IMR-90 (cell line): ENCODE data around the gene PSME3. TPM values are rescaled to one million over a fixed set of nuclear protein-coding genes. Genes with fewer than 3 reads are reported as not detected.

Experiments used
- ATAC-seq: fragments of 200-7000 bp; cut with Tn5 transposase; 2 replicates; pipeline ENCODE4 v1.9.1; 2020; ENCODE audit warnings: low read depth, mild to moderate bottlenecking, moderate library complexity
- BruUV-seq: library from RNA; stranded (reverse); fragments of 400-500 nt; replicated peaks from 2 replicates; lab custom pipeline; 2021; lab: Mats Ljungman, UMichigan
- CTCF ChIA-PET: fragments of 300-600 bp; formaldehyde crosslinking; extraction: SDS; loops from one replicate; lab custom pipeline; 2021; ENCODE audit warnings: antibody characterized with exemption; lab: Yijun Ruan, JAX
- POLR2A ChIA-PET: fragments of 300-600 bp; sonication (Branson Sonifier 250); formaldehyde crosslinking; loops from one replicate; lab custom pipeline; 2022; ENCODE audit warnings: antibody characterized with exemption; ENCODE audit not compliant: unreplicated experiment; lab: Charles Lee
- DNase-seq: peaks from one replicate; pipeline ENCODE4 v3.0.0; 2013
- H2AFZ ChIP-seq: replicated peaks from 2 replicates; pipeline ENCODE3; 2013; ENCODE audit warnings: low read length, mild to moderate bottlenecking; ENCODE audit not compliant: poor library complexity
- H2AK5ac ChIP-seq: 2 replicates; pipeline ENCODE4 v1.6.1; 2013; ENCODE audit warnings: low read depth, low read length, inconsistent platforms
- H2AK9ac ChIP-seq: replicated peaks from 2 replicates; pipeline ENCODE3; 2013; ENCODE audit warnings: mild to moderate bottlenecking, low read depth, low read length, moderate library complexity; ENCODE audit not compliant: poor library complexity
- H2BK120ac ChIP-seq: 2 replicates; pipeline ENCODE4 v1.6.1; 2013; ENCODE audit warnings: low read depth, low read length, inconsistent platforms
- H2BK15ac ChIP-seq: 3 replicates; pipeline ENCODE4 v1.6.1; 2013; ENCODE audit warnings: low read depth, low read length, inconsistent platforms
- H2BK20ac ChIP-seq: 2 replicates; pipeline ENCODE4 v1.6.1; 2013; ENCODE audit warnings: low read depth, mild to moderate bottlenecking, inconsistent platforms, low read length, moderate library complexity
- H2BK5ac ChIP-seq: 2 replicates; pipeline ENCODE4 v1.6.1; 2013; ENCODE audit warnings: mild to moderate bottlenecking, low read depth, low read length, inconsistent platforms; ENCODE audit not compliant: poor library complexity, severe bottlenecking
- H3K14ac ChIP-seq: replicated peaks from 2 replicates; pipeline ENCODE4 v1.6.1; 2013; ENCODE audit warnings: low read depth, low read length, inconsistent platforms
- H3K18ac ChIP-seq: 2 replicates; pipeline ENCODE4 v1.6.1; 2013; ENCODE audit warnings: low read depth, low read length, control low read depth
- H3K23ac ChIP-seq: 2 replicates; pipeline ENCODE4 v1.6.1; 2013; ENCODE audit warnings: low read depth, low read length, inconsistent platforms
- H3K27ac ChIP-seq: 2 replicates; pipeline ENCODE4 v1.5.1; 2013; ENCODE audit warnings: mild to moderate bottlenecking, control low read depth, low read length; ENCODE audit not compliant: insufficient read depth
- H3K27me3 ChIP-seq: 2 replicates; pipeline ENCODE4 v1.6.1; 2013; ENCODE audit warnings: low read length; ENCODE audit not compliant: control insufficient read depth, insufficient read depth
- H3K36me3 ChIP-seq: 2 replicates; pipeline ENCODE4 v1.6.1; 2013; ENCODE audit warnings: low read length, mixed read lengths; ENCODE audit not compliant: control insufficient read depth, insufficient read depth
- H3K4ac ChIP-seq: 2 replicates; pipeline ENCODE4 v1.6.1; 2013; ENCODE audit warnings: low read depth, low read length, inconsistent platforms
- H3K4me1 ChIP-seq: 2 replicates; pipeline ENCODE4 v1.6.1; 2013; ENCODE audit warnings: low read length, mixed read lengths; ENCODE audit not compliant: control insufficient read depth, insufficient read depth
- H3K4me2 ChIP-seq: 2 replicates; pipeline ENCODE4 v1.6.1; 2013; ENCODE audit warnings: low read depth, mild to moderate bottlenecking, control low read depth, low read length, moderate library complexity
- H3K4me3 ChIP-seq: 2 replicates; pipeline ENCODE4 v1.5.1; 2013; ENCODE audit warnings: low read depth, mild to moderate bottlenecking, control low read depth, low read length, moderate library complexity; ENCODE audit not compliant: insufficient read depth
- H3K56ac ChIP-seq: 2 replicates; pipeline ENCODE4 v1.6.1; 2013; ENCODE audit warnings: low read length, inconsistent platforms; ENCODE audit not compliant: insufficient read depth; ENCODE audit errors: extremely low read depth
- H3K79me1 ChIP-seq, 2 experiments: 2 replicates each; pipeline ENCODE4 v1.6.1; 2013; ENCODE audit warnings: low read length in 2 of 2, inconsistent platforms in 1 of 2, low read depth in 1 of 2
- H3K9ac ChIP-seq: 2 replicates; pipeline ENCODE4 v1.6.1; 2013; ENCODE audit warnings: low read depth, low read length, control low read depth
- H3K9me1 ChIP-seq: 2 replicates; pipeline ENCODE4 v1.6.1; 2013; ENCODE audit warnings: low read length, inconsistent platforms; ENCODE audit not compliant: insufficient read depth
- H3K9me3 ChIP-seq: 2 replicates; pipeline ENCODE4 v1.6.1; 2013; ENCODE audit warnings: low read length; ENCODE audit not compliant: control insufficient read depth, insufficient read depth
- H4K20me1 ChIP-seq: 2 replicates; pipeline ENCODE4 v1.6.1; 2013; ENCODE audit warnings: low read length, inconsistent platforms; ENCODE audit not compliant: insufficient read depth
- H4K5ac ChIP-seq: 2 replicates; pipeline ENCODE4 v1.6.1; 2013; ENCODE audit warnings: mild to moderate bottlenecking, low read depth, low read length, control low read depth
- H4K8ac ChIP-seq, 2 experiments: 2 replicates each; pipeline ENCODE4 v1.6.1; 2013; ENCODE audit warnings: low read depth in 2 of 2, low read length in 2 of 2, control low read depth in 1 of 2, inconsistent platforms in 1 of 2
- H4K91ac ChIP-seq: 2 replicates; pipeline ENCODE4 v1.6.1; 2013; ENCODE audit warnings: low read depth, low read length, inconsistent platforms; ENCODE audit not compliant: insufficient read depth
- BHLHE40 ChIP-seq: fragments of 150-350 bp; IDR thresholded peaks from 2 replicates; pipeline ENCODE4 v1.6.1; 2016; ENCODE audit warnings: mild to moderate bottlenecking, low read depth, low read length
- CEBPB ChIP-seq: IDR thresholded peaks from 2 replicates; pipeline ENCODE4 v1.6.1; 2012; ENCODE audit warnings: low read depth, low read length, improper control_type of control experiment
- CHD1 ChIP-seq: IDR thresholded peaks from 2 replicates; pipeline ENCODE4 v1.6.1; 2012; ENCODE audit warnings: low read depth, low read length, improper control_type of control experiment
- FOS ChIP-seq: fragments of 150-350 bp; IDR thresholded peaks from 2 replicates; pipeline ENCODE4 v1.6.1; 2016; ENCODE audit warnings: low read depth, low read length
- MXI1 ChIP-seq: IDR thresholded peaks from 2 replicates; pipeline ENCODE4 v1.6.1; 2012; ENCODE audit warnings: low read depth, mild to moderate bottlenecking, low read length, moderate library complexity, borderline replicate concordance
- NFE2L2 ChIP-seq: fragments of 150-350 bp; IDR thresholded peaks from 2 replicates; pipeline ENCODE4 v1.6.1; 2016; ENCODE audit warnings: low read depth, mild to moderate bottlenecking, low read length
- POLR2A ChIP-seq: IDR thresholded peaks from 2 replicates; pipeline ENCODE4 v1.6.1; 2012; ENCODE audit warnings: mild to moderate bottlenecking, low read depth, low read length
- RAD21 ChIP-seq: IDR thresholded peaks from 2 replicates; pipeline ENCODE4 v1.6.1; 2012; ENCODE audit warnings: low read length, improper control_type of control experiment
- RCOR1 ChIP-seq: IDR thresholded peaks from 2 replicates; pipeline ENCODE4 v1.6.1; 2012; ENCODE audit warnings: mild to moderate bottlenecking, low read length, improper control_type of control experiment; ENCODE audit not compliant: insufficient replicate concordance
- SMC3 ChIP-seq: fragments of 150-350 bp; IDR thresholded peaks from 2 replicates; pipeline ENCODE4 v1.6.1; 2016; ENCODE audit warnings: low read depth, mild to moderate bottlenecking, antibody characterized with exemption, low read length, moderate library complexity
- USF2 ChIP-seq: fragments of 150-350 bp; IDR thresholded peaks from 2 replicates; pipeline ENCODE4 v1.6.1; 2017; ENCODE audit warnings: mild to moderate bottlenecking, antibody characterized with exemption, low read length, low read depth
- WGBS, 2 experiments: methylation state at CpG; one replicate each; pipeline versions ENCODE4 v1.1.5 to v1.1.7; 2013; ENCODE audit warnings: missing lambda C conversion rate in 2 of 2; ENCODE audit not compliant: insufficient read length in 1 of 2; ENCODE audit errors: extremely low coverage in 2 of 2; 5-methylcytosine and 5-hydroxymethylcytosine counted together
- dilution Hi-C: fragments of 300-500 bp; cut with HindIII; formaldehyde crosslinking; loops from one replicate; pipeline ENCODE4 v1.14.3; 2018; ENCODE audit warnings: low sequenced_read_pairs; ENCODE audit not compliant: unreplicated experiment
- in situ Hi-C: fragments of 300-500 bp; cut with MboI; formaldehyde crosslinking; loops from 3 replicates; pipeline ENCODE4 v1.14.3; 2019; ENCODE audit warnings: low sequenced_read_pairs, inconsistent platforms, mixed read lengths
- intact Hi-C: fragments of 100-400 bp; cut with micrococcal nuclease; formaldehyde crosslinking; loops from 2 replicates; pipeline ENCODE4 v1.10.0; 2022
- polyA plus RNA-seq, 3 experiments: library from polyadenylated mRNA; depleted of rRNA; stranded (reverse); fragments of >200 nt; gene quantifications; 2 replicates each; pipeline ENCODE4 v1.2.3, GENCODE V29; 2012; ENCODE audit warnings: low replicate concordance in 1 of 3
- total RNA-seq: library from RNA; depleted of rRNA; stranded (reverse); fragments of >200 nt; gene quantifications from 2 replicates; pipeline ENCODE4 v1.2.3, GENCODE V29; 2012
- TF ChIP-seq, protein P1 (sequence below): conservative IDR thresholded peaks from 2 replicates; pipeline ENCODE4 v1.5.1; 2012; ENCODE audit warnings: mild to moderate bottlenecking, low read depth, low read length, improper control_type of control experiment

Gene PSME3
- total and polyA plus RNA-seq, 2 of the 4 experiments (the other 2 are of a cell fraction), result 72.4 to 100 TPM

DNA sequence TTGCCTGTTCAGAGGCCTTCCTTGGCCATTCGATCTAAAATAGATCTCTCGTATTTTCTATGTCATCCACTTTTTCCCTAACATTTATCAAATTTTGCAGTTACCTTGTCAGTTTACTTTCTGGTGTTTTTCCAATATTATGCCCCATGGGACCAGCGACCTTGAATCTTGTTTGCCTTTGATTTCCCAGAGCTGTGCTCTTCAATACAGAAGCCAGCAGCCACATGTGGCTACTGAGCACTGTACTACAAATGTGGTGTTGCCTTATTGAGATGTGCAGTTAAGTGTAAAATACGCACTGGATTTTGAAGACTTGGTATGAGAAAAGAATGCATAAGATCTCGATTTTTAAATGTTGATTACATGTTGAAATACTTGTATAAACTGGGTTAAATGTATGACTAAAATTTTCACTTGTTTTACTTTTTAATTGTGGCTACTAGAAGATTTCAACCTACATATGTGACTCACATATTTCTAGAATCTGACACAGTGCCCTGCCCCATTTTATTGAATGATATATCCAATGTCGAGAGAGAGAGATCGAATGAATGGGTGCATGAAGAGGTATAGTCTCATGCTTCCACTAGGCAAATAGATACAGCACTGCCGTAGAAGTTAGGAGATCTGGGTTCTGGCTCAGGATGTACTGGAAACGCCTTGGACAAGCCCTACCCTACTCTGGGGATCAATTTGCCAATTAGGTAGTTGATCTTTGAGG, 824 bp upstream of the PSME3 start:
- peak overlapping the region; percentile 95 for H3K56ac ChIP-seq
- in situ Hi-C loops, result no loop called here
- H3K4me3 ChIP-seq, result peak overlapping the region; percentile 83
- 80% methylated on average over 1 of the region's 9 CpGs; no CpG with 5 or more reads in 1 of the 2 experiments for WGBS, 2 experiments
- H2AK5ac ChIP-seq, result peak overlapping the region; percentile 57
- dilution Hi-C loops, result no loop called here
- peak overlapping the region; percentile 96 for H4K5ac ChIP-seq
- TF ChIP-seq, protein P1, sequence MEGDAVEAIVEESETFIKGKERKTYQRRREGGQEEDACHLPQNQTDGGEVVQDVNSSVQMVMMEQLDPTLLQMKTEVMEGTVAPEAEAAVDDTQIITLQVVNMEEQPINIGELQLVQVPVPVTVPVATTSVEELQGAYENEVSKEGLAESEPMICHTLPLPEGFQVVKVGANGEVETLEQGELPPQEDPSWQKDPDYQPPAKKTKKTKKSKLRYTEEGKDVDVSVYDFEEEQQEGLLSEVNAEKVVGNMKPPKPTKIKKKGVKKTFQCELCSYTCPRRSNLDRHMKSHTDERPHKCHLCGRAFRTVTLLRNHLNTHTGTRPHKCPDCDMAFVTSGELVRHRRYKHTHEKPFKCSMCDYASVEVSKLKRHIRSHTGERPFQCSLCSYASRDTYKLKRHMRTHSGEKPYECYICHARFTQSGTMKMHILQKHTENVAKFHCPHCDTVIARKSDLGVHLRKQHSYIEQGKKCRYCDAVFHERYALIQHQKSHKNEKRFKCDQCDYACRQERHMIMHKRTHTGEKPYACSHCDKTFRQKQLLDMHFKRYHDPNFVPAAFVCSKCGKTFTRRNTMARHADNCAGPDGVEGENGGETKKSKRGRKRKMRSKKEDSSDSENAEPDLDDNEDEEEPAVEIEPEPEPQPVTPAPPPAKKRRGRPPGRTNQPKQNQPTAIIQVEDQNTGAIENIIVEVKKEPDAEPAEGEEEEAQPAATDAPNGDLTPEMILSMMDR, result no peak
- TF ChIP-seq SMC3, result no peak
- no peak for TF ChIP-seq CHD1
- no peak for TF ChIP-seq FOS
- TF ChIP-seq CEBPB, result no peak
- no peak for TF ChIP-seq RCOR1
- TF ChIP-seq RAD21, result no peak
- no peak for TF ChIP-seq USF2
- TF ChIP-seq BHLHE40, result no peak
- no peak for TF ChIP-seq NFE2L2
- no peak for TF ChIP-seq POLR2A
- TF ChIP-seq MXI1, result no peak
- peaks cover 11% of the 10 kb centered on the region for H3K36me3 ChIP-seq
- ATAC-seq, result peak; percentile 19
- H2BK15ac ChIP-seq, result peak overlapping the region; percentile 77; the same call in 1 of the 3 replicates
- H3K9ac ChIP-seq, result peak overlapping the region; percentile 94
- H3K9me1 ChIP-seq, result no peaks in the 10 kb centered on the region
- peak overlapping the region; percentile 74 for H3K27ac ChIP-seq
- peak overlapping the region; percentile 85 for H2BK120ac ChIP-seq
- peak overlapping the region; percentile 95 for H3K14ac ChIP-seq
- intact Hi-C loops, result no loop called here
- peak overlapping the region; percentile 84 for H2AK9ac ChIP-seq
- H2BK20ac ChIP-seq, result no peak overlapping the region; the same call in 1 of the 2 replicates
- peak overlapping the region; percentile 92; the same call in 1 of the 2 replicates for H3K23ac ChIP-seq
- 0 out of 2 replicates have a peak, but pooled peaks cover 3% of the 10 kb centered on the region for H3K4me1 ChIP-seq
- H3K9me3 ChIP-seq, result no peaks in the 10 kb centered on the region
- no peaks in the 10 kb centered on the region for H3K27me3 ChIP-seq
- no TSS peak for BruUV-seq
- CTCF ChIA-PET, result interaction anchor here (0.6 to 1.3 kb wide), 2 partner anchors 8 to 52 kb away, joined by 3 read pairs; partner anchors contain the start of genes BECN1 and WNK4
- H3K18ac ChIP-seq, result peak overlapping the region; percentile 62; the same call in 1 of the 2 replicates
- peak overlapping the region; percentile 96 for H2AFZ ChIP-seq
- H3K4me2 ChIP-seq, result peak overlapping the region; percentile 98
- no peak for DNase-seq
- peaks cover 4% of the 10 kb centered on the region; the same call in 1 of the 2 replicates for H4K20me1 ChIP-seq
- peak overlapping the region; percentile 69 for H2BK5ac ChIP-seq
- H4K8ac ChIP-seq, result peak overlapping the region; percentile 100
- H3K4ac ChIP-seq, result peak overlapping the region; percentile 94
- POLR2A ChIA-PET, result no interaction called here
- H4K91ac ChIP-seq, result peak overlapping the region; percentile 96
- H3K79me1 ChIP-seq, result peaks cover 31 to 47% of the 10 kb centered on the region in 2 experiments
